Neural cell (in vitro differentiated cells): ENCODE measurements around the gene C1orf74. TPM values are rescaled to one million over a fixed set of nuclear protein-coding genes. Genes with fewer than 3 reads are reported as not detected.
"Not testable (repeated sequence)": the region's sequence is repeated elsewhere in the genome, so short reads cannot be mapped to it uniquely, and the experiment has no call there.

Experiments
- H2AFZ ChIP-seq: fragments of 200-600, 300-800 bp; sonication (generic), shearing (Covaris generic); 2 replicates; pipeline ENCODE4 v1.6.0; 2014; ENCODE audit warnings: low read depth, mild to moderate bottlenecking, antibody characterized with exemption, low read length, moderate library complexity
- H3F3A ChIP-seq: fragments of 200-600 bp; shearing (Covaris generic); 2 replicates; pipeline ENCODE4 v1.6.1; 2016; ENCODE audit warnings: mild to moderate bottlenecking, moderate library complexity, mixed read lengths, antibody characterized with exemption, low read length; ENCODE audit not compliant: insufficient read depth, poor library complexity, severe bottlenecking
- H3K27ac ChIP-seq: fragments of 200-600, 300-800 bp; sonication (generic), shearing (Covaris generic); 2 replicates; pipeline ENCODE4 v1.5.1; 2014; ENCODE audit warnings: mild to moderate bottlenecking, low read length, moderate library complexity
- H3K27me3 ChIP-seq: fragments of 300-800, 200-600 bp; sonication (generic), shearing (Covaris generic); 2 replicates; pipeline ENCODE4 v1.6.0; 2014; ENCODE audit warnings: mild to moderate bottlenecking, low read depth, low read length, moderate library complexity; ENCODE audit not compliant: insufficient read depth
- H3K36me3 ChIP-seq: fragments of 300-800, 200-600 bp; sonication (generic), shearing (Covaris generic); 2 replicates; pipeline ENCODE4 v1.5.1; 2014; ENCODE audit warnings: mild to moderate bottlenecking, antibody characterized with exemption, low read length, moderate library complexity; ENCODE audit not compliant: insufficient read depth
- H3K4me2 ChIP-seq: fragments of 300-800, 200-600 bp; sonication (generic), shearing (Covaris generic); 2 replicates; pipeline ENCODE4 v1.6.0; 2014; ENCODE audit warnings: mild to moderate bottlenecking, low read length
- H3K4me3 ChIP-seq: fragments of 300-800, 200-600 bp; sonication (generic), shearing (Covaris generic); 2 replicates; pipeline ENCODE4 v1.5.1; 2014; ENCODE audit warnings: mild to moderate bottlenecking, low read length, moderate library complexity
- H3K79me2 ChIP-seq: fragments of 200-600 bp; shearing (Covaris generic); replicated peaks from 2 replicates; pipeline ENCODE4 v1.6.0; 2014; ENCODE audit warnings: mild to moderate bottlenecking, low read length, moderate library complexity; ENCODE audit not compliant: insufficient read depth
- H3K9ac ChIP-seq: fragments of 300-800, 200-600 bp; sonication (generic), shearing (Covaris generic); 2 replicates; pipeline ENCODE4 v1.6.1; 2016; ENCODE audit warnings: mild to moderate bottlenecking, low read length, mixed read lengths
- H3K9me2 ChIP-seq: fragments of 200-600 bp; shearing (Covaris generic); 2 replicates; pipeline ENCODE4 v1.6.1; 2016; ENCODE audit warnings: mild to moderate bottlenecking, low read length, mixed read lengths; ENCODE audit not compliant: insufficient read depth
- H3K9me3 ChIP-seq: fragments of 200-600, 300-800 bp; sonication (generic), shearing (Covaris generic); 2 replicates; pipeline ENCODE4 v1.6.1; 2016; ENCODE audit warnings: mild to moderate bottlenecking, mixed run types, low read length, moderate library complexity, mixed read lengths
- H4K20me1 ChIP-seq: fragments of 200-600 bp; shearing (Covaris generic); 2 replicates; pipeline ENCODE4 v1.6.1; 2016; ENCODE audit warnings: mild to moderate bottlenecking, mixed run types; ENCODE audit not compliant: insufficient read depth
- CTCF ChIP-seq: fragments of 450-650 bp; IDR thresholded peaks from 2 replicates; pipeline ENCODE4 v1.5.1; 2014; ENCODE audit warnings: antibody characterized with exemption, mild to moderate bottlenecking, moderate library complexity; ENCODE audit not compliant: poor library complexity, severe bottlenecking
- EP300 ChIP-seq: fragments of 450-650 bp; conservative IDR thresholded peaks from 2 replicates; pipeline ENCODE4 v1.6.1; 2014; ENCODE audit warnings: antibody characterized with exemption, mild to moderate bottlenecking, moderate library complexity; ENCODE audit not compliant: poor library complexity, severe bottlenecking
- EZH2 ChIP-seq: fragments of 200-600, 300-800 bp; shearing (Covaris generic), sonication (generic); IDR thresholded peaks from 2 replicates; pipeline ENCODE4 v1.6.1; 2014; ENCODE audit warnings: antibody characterized with exemption, low read length, borderline replicate concordance, mild to moderate bottlenecking; ENCODE audit not compliant: insufficient read depth, poor library complexity, severe bottlenecking
- MXI1 ChIP-seq: fragments of 450-650 bp; conservative IDR thresholded peaks from 2 replicates; pipeline ENCODE4 v1.6.1; 2014; ENCODE audit warnings: antibody characterized with exemption, mild to moderate bottlenecking; ENCODE audit not compliant: poor library complexity, severe bottlenecking
- POLR2AphosphoS5 ChIP-seq: IDR thresholded peaks from 2 replicates; pipeline ENCODE4 v1.6.1; 2012
- RAD21 ChIP-seq: fragments of 450-650 bp; conservative IDR thresholded peaks from 2 replicates; pipeline ENCODE4 v1.6.1; 2014; ENCODE audit warnings: antibody characterized with exemption, mild to moderate bottlenecking, moderate library complexity
- REST ChIP-seq: IDR thresholded peaks from 2 replicates; pipeline ENCODE4 v1.6.1; 2012; ENCODE audit warnings: borderline replicate concordance
- SMC3 ChIP-seq: fragments of 450-650 bp; conservative IDR thresholded peaks from 2 replicates; pipeline ENCODE4 v1.6.1; 2014; ENCODE audit warnings: antibody characterized with exemption, mild to moderate bottlenecking, moderate library complexity; ENCODE audit not compliant: poor library complexity
- TAF1 ChIP-seq: IDR thresholded peaks from 2 replicates; pipeline ENCODE4 v1.6.1; 2012; ENCODE audit warnings: low read depth
- polyA plus RNA-seq: library from polyadenylated mRNA; depleted of rRNA; stranded (reverse); fragments of >200 nt; gene quantifications from 2 replicates; pipeline ENCODE4 v1.2.3, GENCODE V29; 2014

The C1orf74 gene
- polyA plus RNA-seq, 1 donor from 2014 or later, result 1.4 TPM

- Histone ChIP-seq H3K79me2 (no peaks in the 10 kb centered on the region), H2AFZ (no peak overlapping the region), H4K20me1 (no peaks in the 10 kb centered on the region), H3K4me2 (no peak overlapping the region), H3F3A (no peaks in the 10 kb centered on the region), H3K9me2 (no peaks in the 10 kb centered on the region), H3K27me3 (peaks cover 4% of the 10 kb centered on the region), H3K36me3 (no peaks in the 10 kb centered on the region), H3K4me3 (no peak overlapping the region), H3K9ac (no peak overlapping the region), H3K9me3 (no peaks in the 10 kb centered on the region), H3K27ac (no peak overlapping the region)
- no peak for TF ChIP-seq REST
- no peak for TF ChIP-seq TAF1
- no peak for TF ChIP-seq SMC3
- no peak for TF ChIP-seq MXI1
- no peak for TF ChIP-seq CTCF
- TF ChIP-seq EZH2, result no peak
- no peak for TF ChIP-seq RAD21
- no peak for TF ChIP-seq EP300
- TF ChIP-seq POLR2AphosphoS5, result no peak
These were observed 13.8 kb upstream of the C1orf74 start for GRCh38 chr1:209797978-209798639.

- H3K27ac ChIP-seq, H3K79me2 ChIP-seq, H4K20me1 ChIP-seq, H3K9me3 ChIP-seq, H3K9me2 ChIP-seq, H3F3A ChIP-seq, H3K4me3 ChIP-seq, H3K36me3 ChIP-seq, H3K4me2 ChIP-seq, H2AFZ ChIP-seq, H3K9ac ChIP-seq: not testable (repeated sequence)
- H3K27me3 ChIP-seq, result peaks cover 15% of the 10 kb centered on the region
These were observed 9.4 kb upstream of the C1orf74 start for GRCh38 chr1:209793711-209794110.

- TF ChIP-seq MXI1, result no peak
- no peak for TF ChIP-seq RAD21
- no peak for TF ChIP-seq CTCF
- no peak for TF ChIP-seq EP300
- no peak for TF ChIP-seq POLR2AphosphoS5
- TF ChIP-seq REST, result no peak
- TF ChIP-seq TAF1, result no peak
- TF ChIP-seq EZH2, result no peak
- no peak for TF ChIP-seq SMC3
- Histone ChIP-seq H3K9me2 (no peaks in the 10 kb centered on the region), H3K36me3 (no peaks in the 10 kb centered on the region), H3K4me2 (no peak overlapping the region), H3K27ac (no peak overlapping the region), H3K4me3 (no peak overlapping the region), H2AFZ (no peak overlapping the region), H3K9ac (no peak overlapping the region), H3K9me3 (no peaks in the 10 kb centered on the region), H3F3A (no peaks in the 10 kb centered on the region), H3K79me2 (no peaks in the 10 kb centered on the region), H4K20me1 (no peaks in the 10 kb centered on the region), H3K27me3 (peaks cover 15% of the 10 kb centered on the region)
These were observed 7.6 kb upstream of the C1orf74 start for GRCh38 chr1:209791920-209792319.
